Fibroblast of lung (primary cell): Measurements from ENCODE around the gene MAP4K4.

Experiments used
- EZH2 ChIP-seq: IDR thresholded peaks from 2 replicates; pipeline ENCODE4 v1.5.1; 2012; ENCODE audit warnings: low read length, control low read depth, mild to moderate bottlenecking; ENCODE audit errors: missing control alignments
- TF ChIP-seq, protein P1 (sequence below), 2 donors: IDR thresholded peaks in 1 of 2; conservative IDR thresholded peaks in 1 of 2; 1 replicate in 1 of 2; 2 replicates in 1 of 2; pipeline ENCODE4 v1.5.1; 2011 to 2012; ENCODE audit warnings: low read length in 2 of 2, control low read depth in 1 of 2, inconsistent platforms in 1 of 2, low read depth in 1 of 2, mild to moderate bottlenecking in 1 of 2

GRCh38 chr2:101653469-101653868 lies 44.0 kb upstream of the MAP4K4 start:
- TF ChIP-seq, protein P1, sequence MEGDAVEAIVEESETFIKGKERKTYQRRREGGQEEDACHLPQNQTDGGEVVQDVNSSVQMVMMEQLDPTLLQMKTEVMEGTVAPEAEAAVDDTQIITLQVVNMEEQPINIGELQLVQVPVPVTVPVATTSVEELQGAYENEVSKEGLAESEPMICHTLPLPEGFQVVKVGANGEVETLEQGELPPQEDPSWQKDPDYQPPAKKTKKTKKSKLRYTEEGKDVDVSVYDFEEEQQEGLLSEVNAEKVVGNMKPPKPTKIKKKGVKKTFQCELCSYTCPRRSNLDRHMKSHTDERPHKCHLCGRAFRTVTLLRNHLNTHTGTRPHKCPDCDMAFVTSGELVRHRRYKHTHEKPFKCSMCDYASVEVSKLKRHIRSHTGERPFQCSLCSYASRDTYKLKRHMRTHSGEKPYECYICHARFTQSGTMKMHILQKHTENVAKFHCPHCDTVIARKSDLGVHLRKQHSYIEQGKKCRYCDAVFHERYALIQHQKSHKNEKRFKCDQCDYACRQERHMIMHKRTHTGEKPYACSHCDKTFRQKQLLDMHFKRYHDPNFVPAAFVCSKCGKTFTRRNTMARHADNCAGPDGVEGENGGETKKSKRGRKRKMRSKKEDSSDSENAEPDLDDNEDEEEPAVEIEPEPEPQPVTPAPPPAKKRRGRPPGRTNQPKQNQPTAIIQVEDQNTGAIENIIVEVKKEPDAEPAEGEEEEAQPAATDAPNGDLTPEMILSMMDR (conservative IDR thresholded peaks at IDR 0.05 in 1 of 2, IDR thresholded peaks at IDR 0.05 in 1 of 2; ENCODE audit: low read depth in 1 of 2, low read length in 2 of 2) = no peak
- no peak for TF ChIP-seq EZH2
